ENCODE measurements around the gene LZTS2.

- TF ChIP-seq, protein P1, sequence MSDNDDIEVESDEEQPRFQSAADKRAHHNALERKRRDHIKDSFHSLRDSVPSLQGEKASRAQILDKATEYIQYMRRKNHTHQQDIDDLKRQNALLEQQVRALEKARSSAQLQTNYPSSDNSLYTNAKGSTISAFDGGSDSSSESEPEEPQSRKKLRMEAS (IDR thresholded peaks at IDR 0.05): no peak
- TF ChIP-seq, protein P2, sequence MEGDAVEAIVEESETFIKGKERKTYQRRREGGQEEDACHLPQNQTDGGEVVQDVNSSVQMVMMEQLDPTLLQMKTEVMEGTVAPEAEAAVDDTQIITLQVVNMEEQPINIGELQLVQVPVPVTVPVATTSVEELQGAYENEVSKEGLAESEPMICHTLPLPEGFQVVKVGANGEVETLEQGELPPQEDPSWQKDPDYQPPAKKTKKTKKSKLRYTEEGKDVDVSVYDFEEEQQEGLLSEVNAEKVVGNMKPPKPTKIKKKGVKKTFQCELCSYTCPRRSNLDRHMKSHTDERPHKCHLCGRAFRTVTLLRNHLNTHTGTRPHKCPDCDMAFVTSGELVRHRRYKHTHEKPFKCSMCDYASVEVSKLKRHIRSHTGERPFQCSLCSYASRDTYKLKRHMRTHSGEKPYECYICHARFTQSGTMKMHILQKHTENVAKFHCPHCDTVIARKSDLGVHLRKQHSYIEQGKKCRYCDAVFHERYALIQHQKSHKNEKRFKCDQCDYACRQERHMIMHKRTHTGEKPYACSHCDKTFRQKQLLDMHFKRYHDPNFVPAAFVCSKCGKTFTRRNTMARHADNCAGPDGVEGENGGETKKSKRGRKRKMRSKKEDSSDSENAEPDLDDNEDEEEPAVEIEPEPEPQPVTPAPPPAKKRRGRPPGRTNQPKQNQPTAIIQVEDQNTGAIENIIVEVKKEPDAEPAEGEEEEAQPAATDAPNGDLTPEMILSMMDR (IDR thresholded peaks at IDR 0.05 in 2 of 3, conservative IDR thresholded peaks at IDR 0.05 in 1 of 3; ENCODE audit: borderline replicate concordance in 1 of 3, insufficient read depth in 1 of 3, low read depth in 2 of 3, low read length in 2 of 3): no peak
- TF ChIP-seq EZH2 (IDR thresholded peaks at IDR 0.05) (no peak), POLR2A (IDR thresholded peaks at IDR 0.05; ENCODE audit: borderline replicate concordance, extremely low read depth, insufficient read depth, insufficient read length) (no peak), ZNF274 (IDR thresholded peaks at IDR 0.05; ENCODE audit: low read depth, low read length) (no peak), EZH2phosphoT487 (IDR thresholded peaks at IDR 0.05; ENCODE audit: borderline replicate concordance) (no peak), POLR2AphosphoS5 (IDR thresholded peaks at IDR 0.05; ENCODE audit: low read depth, low read length) (no peak), CEBPB (IDR thresholded peaks at IDR 0.05; ENCODE audit: low read depth) (no peak), RAD21 (IDR thresholded peaks at IDR 0.05; ENCODE audit: low read depth) (no peak)
- TF ChIP-seq, protein P3, sequence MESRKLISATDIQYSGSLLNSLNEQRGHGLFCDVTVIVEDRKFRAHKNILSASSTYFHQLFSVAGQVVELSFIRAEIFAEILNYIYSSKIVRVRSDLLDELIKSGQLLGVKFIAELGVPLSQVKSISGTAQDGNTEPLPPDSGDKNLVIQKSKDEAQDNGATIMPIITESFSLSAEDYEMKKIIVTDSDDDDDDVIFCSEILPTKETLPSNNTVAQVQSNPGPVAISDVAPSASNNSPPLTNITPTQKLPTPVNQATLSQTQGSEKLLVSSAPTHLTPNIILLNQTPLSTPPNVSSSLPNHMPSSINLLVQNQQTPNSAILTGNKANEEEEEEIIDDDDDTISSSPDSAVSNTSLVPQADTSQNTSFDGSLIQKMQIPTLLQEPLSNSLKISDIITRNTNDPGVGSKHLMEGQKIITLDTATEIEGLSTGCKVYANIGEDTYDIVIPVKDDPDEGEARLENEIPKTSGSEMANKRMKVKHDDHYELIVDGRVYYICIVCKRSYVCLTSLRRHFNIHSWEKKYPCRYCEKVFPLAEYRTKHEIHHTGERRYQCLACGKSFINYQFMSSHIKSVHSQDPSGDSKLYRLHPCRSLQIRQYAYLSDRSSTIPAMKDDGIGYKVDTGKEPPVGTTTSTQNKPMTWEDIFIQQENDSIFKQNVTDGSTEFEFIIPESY (IDR thresholded peaks at IDR 0.05; ENCODE audit: extremely low read depth, insufficient replicate concordance, low read length): no peak
Measured at GRCh38 chr10:100986623-100986951, 13.0 kb upstream of the LZTS2 start.
